Glutamatergic neuron (in vitro differentiated cells): ENCODE measurements around the gene DCTPP1. TPM values are rescaled to one million over a fixed set of nuclear protein-coding genes. Genes with fewer than 3 reads are reported as not detected.

Experiments used
- DNase-seq: peaks from one replicate; pipeline ENCODE4 v3.0.0; 2022
- H3K27ac Mint-ChIP-seq: one replicate; pipeline ENCODE4 v1.8.0; 2020; ENCODE audit warnings: mild to moderate bottlenecking, mixed read lengths, inconsistent platforms; ENCODE audit not compliant: unreplicated experiment
- H3K27me3 Mint-ChIP-seq: one replicate; pipeline ENCODE4 v1.8.0; 2020; ENCODE audit warnings: mild to moderate bottlenecking, moderate library complexity, mixed read lengths, inconsistent platforms; ENCODE audit not compliant: unreplicated experiment
- H3K36me3 Mint-ChIP-seq: one replicate; pipeline ENCODE4 v1.8.0; 2020; ENCODE audit warnings: mild to moderate bottlenecking, mixed read lengths, inconsistent platforms; ENCODE audit not compliant: unreplicated experiment
- H3K4me1 Mint-ChIP-seq: one replicate; pipeline ENCODE4 v1.8.0; 2020; ENCODE audit warnings: mild to moderate bottlenecking, low read depth, mixed read lengths, inconsistent platforms; ENCODE audit not compliant: unreplicated experiment
- H3K4me3 Mint-ChIP-seq: one replicate; pipeline ENCODE4 v1.8.0; 2020; ENCODE audit warnings: mild to moderate bottlenecking, mixed read lengths, inconsistent platforms; ENCODE audit not compliant: unreplicated experiment
- H3K9me3 Mint-ChIP-seq: one replicate; pipeline ENCODE4 v1.8.0; 2020; ENCODE audit warnings: mild to moderate bottlenecking, moderate library complexity, mixed read lengths, inconsistent platforms; ENCODE audit not compliant: unreplicated experiment
- total RNA-seq: library from RNA; stranded (reverse); fragmentation: NEBNext Ultra II Directional; extraction: Animal tissue kit (Norgen Biotek cat#: 25700); gene quantifications from one replicate; pipeline ENCODE4 v1.2.1, GENCODE V29; 2021; ENCODE audit not compliant: unreplicated experiment
- TF ChIP-seq, protein P1 (sequence below): fragments of 200-600 bp; sonication (generic); IDR thresholded peaks from one replicate; pipeline ENCODE4 v1.5.0; 2021; ENCODE audit not compliant: partially characterized antibody, unreplicated experiment

DCTPP1 gene
- total RNA-seq, 1 donor from 2014 or later, result 37.6 TPM

DNA sequence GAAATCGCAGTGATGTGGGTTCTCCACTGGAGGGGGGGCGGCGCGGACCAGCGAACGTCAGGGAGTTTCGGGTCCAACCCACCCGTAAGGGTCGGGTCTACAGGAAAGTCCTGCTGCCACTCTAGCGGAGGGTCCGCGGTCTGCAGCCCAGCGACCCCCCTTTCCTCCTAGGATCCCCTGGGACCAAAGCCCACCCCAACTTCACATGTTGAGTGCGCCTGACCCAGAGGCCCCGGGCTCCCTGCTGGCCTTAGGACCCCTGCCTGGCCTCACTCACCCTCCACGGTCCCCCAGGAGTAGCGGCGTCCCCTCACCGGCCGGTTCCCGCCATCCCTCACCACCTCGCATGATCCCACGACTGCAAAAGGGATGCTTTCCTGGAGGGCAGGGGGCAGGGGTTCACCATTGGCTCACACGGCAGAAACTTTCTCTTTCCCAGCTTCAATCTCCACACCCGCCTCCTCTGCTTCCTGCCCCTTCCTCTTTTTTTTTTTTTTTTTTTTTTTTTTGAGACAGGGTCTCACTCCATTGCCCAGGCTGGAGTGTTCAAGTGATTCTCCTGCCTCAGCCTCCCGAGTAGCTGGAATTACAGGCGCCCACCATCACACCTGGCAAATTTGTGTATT lies 50.6 kb downstream of the DCTPP1 start:
- TF ChIP-seq, protein P1, sequence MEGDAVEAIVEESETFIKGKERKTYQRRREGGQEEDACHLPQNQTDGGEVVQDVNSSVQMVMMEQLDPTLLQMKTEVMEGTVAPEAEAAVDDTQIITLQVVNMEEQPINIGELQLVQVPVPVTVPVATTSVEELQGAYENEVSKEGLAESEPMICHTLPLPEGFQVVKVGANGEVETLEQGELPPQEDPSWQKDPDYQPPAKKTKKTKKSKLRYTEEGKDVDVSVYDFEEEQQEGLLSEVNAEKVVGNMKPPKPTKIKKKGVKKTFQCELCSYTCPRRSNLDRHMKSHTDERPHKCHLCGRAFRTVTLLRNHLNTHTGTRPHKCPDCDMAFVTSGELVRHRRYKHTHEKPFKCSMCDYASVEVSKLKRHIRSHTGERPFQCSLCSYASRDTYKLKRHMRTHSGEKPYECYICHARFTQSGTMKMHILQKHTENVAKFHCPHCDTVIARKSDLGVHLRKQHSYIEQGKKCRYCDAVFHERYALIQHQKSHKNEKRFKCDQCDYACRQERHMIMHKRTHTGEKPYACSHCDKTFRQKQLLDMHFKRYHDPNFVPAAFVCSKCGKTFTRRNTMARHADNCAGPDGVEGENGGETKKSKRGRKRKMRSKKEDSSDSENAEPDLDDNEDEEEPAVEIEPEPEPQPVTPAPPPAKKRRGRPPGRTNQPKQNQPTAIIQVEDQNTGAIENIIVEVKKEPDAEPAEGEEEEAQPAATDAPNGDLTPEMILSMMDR, result peak; percentile 13
- H3K4me1 Mint-ChIP-seq, result peaks cover 8% of the 10 kb centered on the region
- peak overlapping the region; percentile 97 for H3K4me3 Mint-ChIP-seq
- peaks cover 9% of the 10 kb centered on the region for H3K9me3 Mint-ChIP-seq
- no peak for DNase-seq
- H3K27me3 Mint-ChIP-seq, result peaks cover 19% of the 10 kb centered on the region
- peak overlapping the region; percentile 100 for H3K27ac Mint-ChIP-seq
- H3K36me3 Mint-ChIP-seq, result peaks cover 4% of the 10 kb centered on the region

DNA sequence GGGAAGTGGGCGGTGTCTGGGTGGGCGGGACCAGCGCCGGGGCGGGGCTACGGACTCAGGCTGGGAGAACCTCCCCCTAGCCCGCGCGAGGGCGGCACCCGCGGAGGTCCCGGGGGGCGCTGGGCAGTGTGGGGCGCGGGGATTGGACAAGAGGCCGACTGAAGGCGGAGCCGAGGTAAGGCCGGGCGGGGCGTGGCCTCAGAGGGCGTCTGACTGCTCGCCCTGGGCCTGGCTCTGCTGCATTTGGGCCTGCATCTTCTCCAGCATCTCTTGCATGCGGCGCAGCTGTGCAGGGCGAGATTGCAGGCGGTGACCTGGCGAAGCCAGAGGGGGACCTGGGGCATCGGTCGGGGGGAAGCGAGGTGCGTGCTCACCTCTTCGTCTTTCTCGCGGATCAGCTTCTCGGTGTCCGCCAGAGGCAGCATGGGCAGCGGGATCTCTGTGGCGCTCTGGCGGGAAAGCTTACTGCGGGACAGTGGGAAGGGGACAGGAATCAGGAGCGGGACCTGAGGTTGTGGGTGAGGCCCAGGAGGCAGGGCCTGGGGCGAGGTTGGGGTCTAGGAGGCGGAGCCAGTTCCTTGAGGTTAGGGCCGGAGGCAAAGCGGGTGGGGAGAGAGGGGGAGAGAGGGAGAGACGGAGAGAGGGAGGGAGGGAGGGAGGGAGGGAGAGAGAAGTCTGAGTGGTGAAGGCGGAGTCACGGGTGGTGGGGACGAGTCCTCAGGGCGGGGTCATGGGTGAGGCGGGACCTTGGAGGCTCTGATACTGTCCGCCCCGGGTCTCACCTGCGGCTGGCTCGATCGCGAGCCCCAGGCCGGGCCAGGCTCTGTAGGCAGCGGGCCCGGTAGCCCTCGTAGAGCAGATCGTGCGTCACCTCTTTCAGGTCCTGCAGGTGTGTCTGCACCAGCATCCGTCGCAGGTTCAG lies 51.3 kb downstream of the DCTPP1 start:
- Mint-ChIP-seq H3K9me3 (peaks cover 12% of the 10 kb centered on the region), H3K27me3 (peaks cover 17% of the 10 kb centered on the region), H3K27ac (peak overlapping the region; percentile 100), H3K4me3 (peak overlapping the region; percentile 97), H3K36me3 (peaks cover 4% of the 10 kb centered on the region), H3K4me1 (peaks cover 8% of the 10 kb centered on the region)
- TF ChIP-seq, protein P1, result no peak
- peak; percentile 100 for DNase-seq

DNA sequence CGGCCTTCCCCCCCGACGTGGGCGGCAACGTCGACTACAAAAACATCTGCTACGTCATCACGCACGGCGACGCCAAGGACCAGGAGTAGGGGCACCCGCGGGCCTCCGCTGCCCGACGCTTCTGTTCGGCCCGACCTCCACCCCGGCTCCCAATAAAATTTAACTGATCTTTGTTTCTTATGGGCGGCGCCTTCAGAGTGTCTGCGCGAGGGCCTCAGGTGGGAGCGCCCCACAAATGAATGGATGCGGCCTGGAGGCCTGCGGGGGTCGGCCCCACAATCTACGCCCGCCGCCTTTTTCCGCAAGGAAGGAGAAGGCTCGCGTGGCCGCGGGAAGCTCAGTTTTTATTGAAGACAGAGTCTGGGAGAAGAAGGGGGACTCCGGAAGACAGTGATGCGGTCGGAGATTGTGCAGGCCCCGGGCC lies 52.0 kb downstream of the DCTPP1 start:
- H3K36me3 Mint-ChIP-seq, result peaks cover 4% of the 10 kb centered on the region
- peak overlapping the region; percentile 100 for H3K27ac Mint-ChIP-seq
- H3K4me3 Mint-ChIP-seq, result peak overlapping the region; percentile 97
- peaks cover 10% of the 10 kb centered on the region for H3K4me1 Mint-ChIP-seq
- TF ChIP-seq, protein P1, result no peak
- DNase-seq, result peak; percentile 86
- H3K9me3 Mint-ChIP-seq, result peaks cover 15% of the 10 kb centered on the region
- H3K27me3 Mint-ChIP-seq, result peaks cover 17% of the 10 kb centered on the region

DNA sequence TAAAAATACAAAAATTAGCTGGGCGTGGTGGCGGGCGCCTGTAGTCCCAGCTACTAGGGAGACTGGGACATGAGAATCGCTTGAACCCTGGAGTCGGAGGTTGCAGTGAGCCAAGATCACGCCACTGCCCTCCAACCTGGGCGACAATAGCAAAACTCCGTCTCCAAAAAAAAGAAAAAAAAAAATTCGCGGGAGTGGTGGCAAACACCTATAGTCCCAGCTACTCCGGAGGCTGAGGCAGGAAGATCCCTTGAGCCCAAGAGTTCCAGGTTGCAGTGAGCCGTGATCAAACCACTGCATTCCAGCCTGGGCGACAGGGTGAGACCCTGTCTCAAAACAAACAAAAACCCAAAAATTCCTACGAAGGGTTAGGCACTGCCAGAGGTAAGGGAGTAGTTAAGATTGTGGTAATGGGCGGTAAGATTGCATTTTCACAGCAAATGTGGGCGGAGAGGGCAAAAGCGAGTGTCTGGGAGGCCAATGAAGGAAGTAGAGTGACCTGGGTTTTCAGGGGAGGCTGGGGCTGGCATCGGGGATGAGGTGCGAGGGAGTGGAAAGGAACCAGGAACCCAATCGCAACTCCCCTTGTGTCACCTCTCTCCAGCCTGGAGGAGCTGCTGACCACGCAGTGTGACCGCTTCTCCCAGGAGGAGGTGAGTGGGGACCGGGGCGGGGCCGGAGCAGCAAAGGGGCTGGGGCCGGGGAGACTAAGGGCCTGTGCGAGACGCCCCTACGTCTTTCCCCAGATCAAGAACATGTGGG lies 52.6 kb downstream of the DCTPP1 start:
- Mint-ChIP-seq H3K27me3 (peaks cover 18% of the 10 kb centered on the region), H3K9me3 (peaks cover 16% of the 10 kb centered on the region), H3K36me3 (peaks cover 4% of the 10 kb centered on the region), H3K27ac (peak overlapping the region; percentile 100), H3K4me3 (peak overlapping the region; percentile 97), H3K4me1 (peaks cover 15% of the 10 kb centered on the region)
- TF ChIP-seq, protein P1, result no peak
- DNase-seq, result no peak
